Measurements from ENCODE around the gene COL26A1. TPM values are rescaled to one million over a fixed set of nuclear protein-coding genes. Genes with fewer than 3 reads are reported as not detected.

COL26A1 gene
- total RNA-seq, 1 experiment from 2014 or later: 42.6 TPM

GRCh38 chr7:101465576-101466196, 103.0 kb downstream of the COL26A1 start:
- no peak overlapping the region for H3K4me2 ChIP-seq (ENCODE audit: insufficient read depth, insufficient read length, low read length)
- H3K23me2 ChIP-seq (ENCODE audit: insufficient read length, low read depth, low read length, poor library complexity, severe bottlenecking): no peaks in the 10 kb centered on the region
- no peak overlapping the region for H2AK5ac ChIP-seq (ENCODE audit: insufficient read length, low read length)
- no peaks in the 10 kb centered on the region for H3K27me3 ChIP-seq (ENCODE audit: insufficient read depth, low read length)
- H3K4me1 ChIP-seq (ENCODE audit: insufficient read depth, low read length): peaks cover 5% of the 10 kb centered on the region; the same call in 1 of the 2 replicates
- no peak overlapping the region for H3K14ac ChIP-seq (ENCODE audit: insufficient read depth, low read length)
- H3K79me1 ChIP-seq (ENCODE audit: insufficient read depth, low read depth, low read length, poor library complexity, severe bottlenecking): no peaks in the 10 kb centered on the region
- no peak overlapping the region for H3K4me3 Mint-ChIP-seq
- no peaks in the 10 kb centered on the region for H4K20me1 ChIP-seq (ENCODE audit: control insufficient read depth, insufficient read depth, insufficient read length)
- no peak overlapping the region for H4K8ac ChIP-seq (replicated peaks; ENCODE audit: insufficient read length, low read depth, low read length)
- H3K9me3 Mint-ChIP-seq: no peaks in the 10 kb centered on the region
- no peak overlapping the region for H3K23ac ChIP-seq (ENCODE audit: insufficient read length, low read depth, low read length)
- no peak overlapping the region for H3K56ac ChIP-seq (ENCODE audit: insufficient read length, low read depth, low read length)
- no peak overlapping the region for H2AFZ ChIP-seq (ENCODE audit: low read length)
- H4K91ac ChIP-seq (ENCODE audit: insufficient read length, low read depth, low read length): no peak overlapping the region
- H2BK20ac ChIP-seq (ENCODE audit: low read depth, low read length, poor library complexity, severe bottlenecking): no peak overlapping the region
- no peak overlapping the region for H2BK120ac ChIP-seq (ENCODE audit: low read depth, low read length, poor library complexity, severe bottlenecking)
- WGBS (ENCODE audit: extremely low coverage, insufficient read length, low lambda C conversion rate): no CpG with 5 or more reads among the region's 9 CpGs
- no peak overlapping the region for H3K4ac ChIP-seq (ENCODE audit: low read depth, low read length)
- no peaks in the 10 kb centered on the region for H3K27me3 Mint-ChIP-seq (ENCODE audit: low read depth)
- H3K27ac Mint-ChIP-seq: no peak overlapping the region; a peak in 1 of 7 replicates
- no peak overlapping the region for H2BK5ac ChIP-seq (ENCODE audit: insufficient read length, low read length)
- no peaks in the 10 kb centered on the region for H3K79me2 ChIP-seq (ENCODE audit: insufficient read depth, low read length)
- no peak overlapping the region for H3K27ac ChIP-seq (ENCODE audit: insufficient read length, low read depth, low read length)
- no peak for TF ChIP-seq CTCF (conservative IDR thresholded peaks at IDR 0.05)
- H2BK12ac ChIP-seq (ENCODE audit: insufficient read length, low read depth, low read length): no peak overlapping the region
- DNase-seq: no peak
- H4K5ac ChIP-seq (ENCODE audit: insufficient read length, low read depth, low read length): no peak overlapping the region
- H3K9me3 ChIP-seq (ENCODE audit: control insufficient read depth, low read depth, low read length): no peaks in the 10 kb centered on the region
- no peak overlapping the region for H3K9ac ChIP-seq (ENCODE audit: extremely low read depth, insufficient read length, low read length)
- H3T11ph ChIP-seq (ENCODE audit: low read length): no peak overlapping the region
- H3K36me3 Mint-ChIP-seq (ENCODE audit: insufficient read depth in 1 of 3, low read depth in 3 of 3): peaks cover 1 to 15% (median 4%) of the 10 kb centered on the region in 3 experiments; a peak in 5 of 7 replicates
- no peak overlapping the region for H2BK15ac ChIP-seq (ENCODE audit: low read depth, low read length)
- H3K18ac ChIP-seq (ENCODE audit: insufficient read length, low read depth, low read length): no peak overlapping the region
- H3K4me1 Mint-ChIP-seq: peaks cover 16 to 46% of the 10 kb centered on the region in 2 experiments
